MM.1S (cell line): ENCODE results near the gene FAM200B.
A peak's percentile ranks its signal among the peaks of the same experiment; 100 is the strongest.

Experiments
- DNase-seq: peaks from one replicate; pipeline ENCODE4 v3.0.0-alpha.2; 2015
- H2AFZ ChIP-seq: fragments of 300-600 bp; sonication (generic); 2 replicates; pipeline ENCODE4 v1.6.0; 2016; ENCODE audit warnings: antibody characterized with exemption, low read length
- H3F3A ChIP-seq: fragments of 300-600 bp; sonication (generic); 2 replicates; pipeline ENCODE4 v1.6.1; 2016; ENCODE audit warnings: mild to moderate bottlenecking, antibody characterized with exemption, low read length, moderate library complexity, mixed read lengths; ENCODE audit not compliant: insufficient read depth
- H3K27ac ChIP-seq: fragments of 300-600 bp; sonication (generic); 2 replicates; pipeline ENCODE4 v1.5.1; 2016; ENCODE audit warnings: mild to moderate bottlenecking, low read length
- H3K27me3 ChIP-seq: fragments of 300-600 bp; sonication (generic); replicated peaks from 2 replicates; pipeline ENCODE4 v1.6.0; 2016; ENCODE audit warnings: low read length; ENCODE audit not compliant: insufficient read depth
- H3K36me3 ChIP-seq: fragments of 300-600 bp; sonication (generic); replicated peaks from 2 replicates; pipeline ENCODE4 v1.6.1; 2016; ENCODE audit warnings: mild to moderate bottlenecking, low read length, mixed read lengths; ENCODE audit not compliant: insufficient read depth
- H3K4me1 ChIP-seq: fragments of 300-600 bp; sonication (generic); 2 replicates; pipeline ENCODE4 v1.6.1; 2016; ENCODE audit warnings: low read length, mixed read lengths
- H3K4me2 ChIP-seq: fragments of 300-600 bp; sonication (generic); 2 replicates; pipeline ENCODE4 v1.6.0; 2016; ENCODE audit warnings: low read depth, low read length
- H3K4me3 ChIP-seq: fragments of 300-600 bp; sonication (generic); 2 replicates; pipeline ENCODE4 v1.5.1; 2016; ENCODE audit warnings: low read length, mixed read lengths
- H3K79me2 ChIP-seq: fragments of 300-600 bp; sonication (generic); 2 replicates; pipeline ENCODE4 v1.6.1; 2016; ENCODE audit warnings: mixed run types, low read length, mixed read lengths
- H3K9ac ChIP-seq: fragments of 300-600 bp; sonication (generic); 2 replicates; pipeline ENCODE4 v1.6.1; 2016; ENCODE audit warnings: low read length, mixed read lengths
- H3K9me2 ChIP-seq: fragments of 300-600 bp; sonication (generic); replicated peaks from 2 replicates; pipeline ENCODE4 v1.6.1; 2016; ENCODE audit warnings: mild to moderate bottlenecking, low read length, mixed read lengths; ENCODE audit not compliant: insufficient read depth
- H3K9me3 ChIP-seq: fragments of 300-600 bp; sonication (generic); replicated peaks from 2 replicates; pipeline ENCODE4 v1.6.1; 2016; ENCODE audit warnings: mild to moderate bottlenecking, low read length, mixed read lengths; ENCODE audit not compliant: insufficient read depth
- H4K20me1 ChIP-seq: fragments of 300-600 bp; sonication (generic); 2 replicates; pipeline ENCODE4 v1.6.1; 2016; ENCODE audit warnings: mild to moderate bottlenecking, low read length, moderate library complexity, mixed read lengths; ENCODE audit not compliant: insufficient read depth
- EZH2 ChIP-seq: fragments of 300-600 bp; sonication (generic); optimal IDR thresholded peaks from 2 replicates; pipeline ENCODE3; 2017; ENCODE audit warnings: low read depth, mild to moderate bottlenecking, antibody characterized with exemption, low read length, mixed read lengths
- EZH2phosphoT487 ChIP-seq: fragments of 300-600 bp; sonication (generic); IDR thresholded peaks from 2 replicates; pipeline ENCODE4 v1.6.1; 2018; ENCODE audit warnings: antibody characterized with exemption, low read length
- TF ChIP-seq, protein P1 (sequence below): fragments of 300-600 bp; sonication (generic); IDR thresholded peaks from 2 replicates; pipeline ENCODE4 v1.5.1; 2016; ENCODE audit warnings: antibody characterized with exemption, low read length, mixed read lengths

The FAM200B gene

DNA sequence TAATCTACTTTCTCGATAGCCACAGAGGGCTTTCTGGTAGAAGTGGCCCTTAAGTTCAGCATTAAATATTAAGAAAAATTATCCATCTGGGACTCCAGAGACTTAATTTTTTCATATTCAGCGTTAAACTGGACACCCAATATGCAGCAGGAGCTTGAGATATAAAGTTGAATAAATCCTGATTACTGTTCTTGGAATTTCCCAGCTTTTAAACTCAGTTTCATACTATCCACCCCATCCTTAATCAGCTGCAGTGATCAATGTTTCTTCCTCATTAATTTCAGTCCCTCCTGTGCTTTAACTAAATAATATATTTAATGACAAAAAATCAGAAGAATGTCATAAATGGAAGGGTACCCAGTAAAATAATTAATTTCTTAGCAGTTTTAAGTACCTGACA lies 22.8 kb upstream of the FAM200B start:
- peaks cover 6% of the 10 kb centered on the region; the same call in 1 of the 2 replicates for H3K4me1 ChIP-seq
- H3K27me3 ChIP-seq: no peaks in the 10 kb centered on the region
- no peaks in the 10 kb centered on the region for H3K9me3 ChIP-seq
- H4K20me1 ChIP-seq: no peaks in the 10 kb centered on the region
- H3K27ac ChIP-seq: no peak overlapping the region
- no peaks in the 10 kb centered on the region for H3K9me2 ChIP-seq
- H3K4me2 ChIP-seq: no peak overlapping the region
- peaks cover 23% of the 10 kb centered on the region for H3F3A ChIP-seq
- H3K36me3 ChIP-seq: no peaks in the 10 kb centered on the region
- no peak for TF ChIP-seq EZH2
- no peak for TF ChIP-seq EZH2phosphoT487
- TF ChIP-seq, protein P1, sequence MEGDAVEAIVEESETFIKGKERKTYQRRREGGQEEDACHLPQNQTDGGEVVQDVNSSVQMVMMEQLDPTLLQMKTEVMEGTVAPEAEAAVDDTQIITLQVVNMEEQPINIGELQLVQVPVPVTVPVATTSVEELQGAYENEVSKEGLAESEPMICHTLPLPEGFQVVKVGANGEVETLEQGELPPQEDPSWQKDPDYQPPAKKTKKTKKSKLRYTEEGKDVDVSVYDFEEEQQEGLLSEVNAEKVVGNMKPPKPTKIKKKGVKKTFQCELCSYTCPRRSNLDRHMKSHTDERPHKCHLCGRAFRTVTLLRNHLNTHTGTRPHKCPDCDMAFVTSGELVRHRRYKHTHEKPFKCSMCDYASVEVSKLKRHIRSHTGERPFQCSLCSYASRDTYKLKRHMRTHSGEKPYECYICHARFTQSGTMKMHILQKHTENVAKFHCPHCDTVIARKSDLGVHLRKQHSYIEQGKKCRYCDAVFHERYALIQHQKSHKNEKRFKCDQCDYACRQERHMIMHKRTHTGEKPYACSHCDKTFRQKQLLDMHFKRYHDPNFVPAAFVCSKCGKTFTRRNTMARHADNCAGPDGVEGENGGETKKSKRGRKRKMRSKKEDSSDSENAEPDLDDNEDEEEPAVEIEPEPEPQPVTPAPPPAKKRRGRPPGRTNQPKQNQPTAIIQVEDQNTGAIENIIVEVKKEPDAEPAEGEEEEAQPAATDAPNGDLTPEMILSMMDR: no peak
- DNase-seq: no peak
- H3K79me2 ChIP-seq: peaks cover 9% of the 10 kb centered on the region
- H3K9ac ChIP-seq: no peak overlapping the region
- no peak overlapping the region for H2AFZ ChIP-seq
- H3K4me3 ChIP-seq: no peak overlapping the region

DNA sequence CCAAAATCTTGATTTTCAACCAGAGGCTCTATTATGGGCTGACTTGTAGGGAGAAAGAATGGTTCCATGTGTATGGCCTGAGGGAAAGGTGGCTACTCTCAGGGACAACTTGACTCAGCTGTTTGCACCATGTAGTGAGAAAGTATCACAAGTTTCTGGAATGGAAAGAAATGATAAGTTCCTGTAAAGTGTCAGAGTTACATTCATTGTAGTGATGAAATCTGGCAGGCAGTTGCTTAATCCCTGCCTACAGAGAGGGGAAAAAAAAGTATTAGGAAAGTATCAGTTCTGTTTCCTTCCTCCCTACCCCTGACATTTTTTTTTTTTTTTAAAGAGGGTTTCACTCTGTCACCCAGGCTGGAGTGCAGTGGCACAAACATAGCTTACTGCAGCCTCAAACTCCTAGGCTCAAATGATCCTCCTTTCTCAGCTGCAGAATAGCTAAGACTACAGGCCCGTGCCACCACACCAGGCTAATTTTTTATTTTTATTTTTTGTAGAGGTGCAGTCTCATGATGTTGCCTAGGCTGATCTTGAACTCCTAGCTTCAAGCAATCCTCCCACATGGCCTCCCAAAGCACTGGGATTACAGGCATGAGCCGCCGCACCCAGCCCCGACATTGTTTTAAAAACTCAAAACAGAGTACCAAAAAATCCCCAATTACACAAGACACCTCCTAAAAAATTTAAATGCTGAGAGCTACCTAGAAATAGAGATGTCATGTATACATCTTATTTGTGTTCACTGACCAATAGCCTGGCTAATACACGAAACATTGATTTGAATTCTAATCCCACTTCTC lies 21.7 kb upstream of the FAM200B start:
- DNase-seq: no peak
- H3K4me1 ChIP-seq: peaks cover 6% of the 10 kb centered on the region; the same call in 1 of the 2 replicates
- H3K4me3 ChIP-seq: no peak overlapping the region
- H3K79me2 ChIP-seq: no peaks in the 10 kb centered on the region
- no peak overlapping the region for H3K4me2 ChIP-seq
- H2AFZ ChIP-seq: no peak overlapping the region
- H4K20me1 ChIP-seq: no peaks in the 10 kb centered on the region
- TF ChIP-seq, protein P1: no peak
- no peak for TF ChIP-seq EZH2phosphoT487
- no peak for TF ChIP-seq EZH2
- no peak overlapping the region for H3K9ac ChIP-seq
- H3K27ac ChIP-seq: peak overlapping the region; percentile 17; the same call in 1 of the 2 replicates
- peaks cover 14% of the 10 kb centered on the region; the same call in 1 of the 2 replicates for H3F3A ChIP-seq
- no peaks in the 10 kb centered on the region for H3K9me2 ChIP-seq
- H3K9me3 ChIP-seq: no peaks in the 10 kb centered on the region
- H3K27me3 ChIP-seq: no peaks in the 10 kb centered on the region
- no peaks in the 10 kb centered on the region for H3K36me3 ChIP-seq

DNA sequence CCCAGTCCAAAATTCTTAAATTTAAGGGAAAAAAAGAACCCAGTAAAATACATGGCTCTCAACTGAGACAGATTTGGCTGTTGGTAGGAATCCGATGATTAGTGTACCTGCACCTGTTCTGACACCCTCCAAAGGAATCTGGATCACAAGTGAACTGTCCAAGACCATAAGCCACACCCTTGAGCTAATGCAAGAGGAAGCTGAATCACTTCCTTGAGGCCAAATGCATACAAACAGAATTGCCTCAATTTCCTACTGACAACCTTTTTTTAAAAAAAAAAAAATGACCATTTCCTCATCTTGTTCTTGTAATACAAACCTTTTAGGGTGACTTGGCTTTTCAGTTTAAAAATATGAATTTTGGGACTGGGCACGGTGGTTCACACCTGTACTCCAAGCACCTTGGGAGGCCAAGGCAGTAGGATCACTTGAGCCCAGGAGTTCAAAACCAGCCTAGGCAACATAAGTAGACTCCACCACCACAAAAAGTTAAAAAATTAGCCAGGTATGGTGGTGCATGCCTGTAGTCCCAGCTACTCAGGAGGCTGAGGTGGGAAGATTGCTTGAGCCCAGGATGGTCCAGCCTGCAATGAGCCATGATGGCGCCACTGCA lies 15.8 kb upstream of the FAM200B start:
- H3K4me3 ChIP-seq: no peak overlapping the region
- peak; percentile 27 for DNase-seq
- H3K79me2 ChIP-seq: no peaks in the 10 kb centered on the region
- TF ChIP-seq EZH2phosphoT487: no peak
- TF ChIP-seq, protein P1: no peak
- H3F3A ChIP-seq: no peaks in the 10 kb centered on the region
- no peaks in the 10 kb centered on the region for H3K27me3 ChIP-seq
- H3K4me1 ChIP-seq: peaks cover 7% of the 10 kb centered on the region
- no peaks in the 10 kb centered on the region for H3K9me2 ChIP-seq
- H3K27ac ChIP-seq: no peak overlapping the region
- no peaks in the 10 kb centered on the region for H4K20me1 ChIP-seq
- H3K9me3 ChIP-seq: no peaks in the 10 kb centered on the region
- H2AFZ ChIP-seq: no peak overlapping the region
- no peaks in the 10 kb centered on the region for H3K36me3 ChIP-seq
- no peak overlapping the region for H3K9ac ChIP-seq
- H3K4me2 ChIP-seq: no peak overlapping the region
